ENCODE measurements around the gene RNF38.
"Not testable (repeated sequence)": the region's sequence is repeated elsewhere in the genome, so short reads cannot be mapped to it uniquely, and the experiment has no call there.

Gene RNF38

GRCh38 chr9:36389590-36389989, 10.5 kb downstream of the RNF38 start:
- no peak for TF ChIP-seq CTCF (IDR thresholded peaks at IDR 0.05; ENCODE audit: insufficient read depth, missing control alignments)
- no peak for FAIRE-seq
- no peak for DNase-seq (ENCODE audit: insufficient read length, low spot score)

GRCh38 chr9:36386396-36386965, 13.6 kb downstream of the RNF38 start:
- FAIRE-seq = not testable (repeated sequence)

GRCh38 chr9:36382484-36382883, 17.6 kb downstream of the RNF38 start:
- DNase-seq (ENCODE audit: insufficient read length, low spot score) (no peak), FAIRE-seq (no peak)
- TF ChIP-seq CTCF (IDR thresholded peaks at IDR 0.05; ENCODE audit: insufficient read depth, missing control alignments) = no peak

More at GRCh38 chr9:36386396-36386965, 13.6 kb downstream of the RNF38 start:
- not testable (repeated sequence) for DNase-seq (ENCODE audit: insufficient read length, low spot score)

GRCh38 chr9:36364577-36364976, 35.5 kb downstream of the RNF38 start:
- FAIRE-seq (no peak), DNase-seq (ENCODE audit: insufficient read length, low spot score) (no peak)
- no peak for TF ChIP-seq CTCF (IDR thresholded peaks at IDR 0.05; ENCODE audit: insufficient read depth, missing control alignments)

GRCh38 chr9:36363448-36363847, 36.6 kb downstream of the RNF38 start:
- DNase-seq (ENCODE audit: insufficient read length, low spot score) (no peak), FAIRE-seq (no peak)

GRCh38 chr9:36358486-36358885, 41.6 kb downstream of the RNF38 start:
- no peak for TF ChIP-seq CTCF (IDR thresholded peaks at IDR 0.05; ENCODE audit: insufficient read depth, missing control alignments)
- FAIRE-seq (no peak), DNase-seq (ENCODE audit: insufficient read length, low spot score) (no peak)

More at GRCh38 chr9:36363448-36363847, 36.6 kb downstream of the RNF38 start:
- no peak for TF ChIP-seq CTCF (IDR thresholded peaks at IDR 0.05; ENCODE audit: insufficient read depth, missing control alignments)

GRCh38 chr9:36357639-36358038, 42.4 kb downstream of the RNF38 start:
- no peak for TF ChIP-seq CTCF (IDR thresholded peaks at IDR 0.05; ENCODE audit: insufficient read depth, missing control alignments)
- DNase-seq (ENCODE audit: insufficient read length, low spot score) (no peak), FAIRE-seq (no peak)

- FAIRE-seq = no peak
- DNase-seq (ENCODE audit: insufficient read length, low spot score) = no peak
- no peak for TF ChIP-seq CTCF (IDR thresholded peaks at IDR 0.05; ENCODE audit: insufficient read depth, missing control alignments)
Observed at GRCh38 chr9:36346569-36346968, 53.5 kb downstream of the RNF38 start.
